HepG2 (cell line): ENCODE measurements around the gene ATG13. TPM values are rescaled to one million over a fixed set of nuclear protein-coding genes. Genes with fewer than 3 reads are reported as not detected.

Experiments used
- AGO2 ChIP-seq: fragments of 200-400 bp; formaldehyde crosslinking; optimal IDR thresholded peaks from 2 replicates; pipeline ENCODE3; 2017; ENCODE audit warnings: mild to moderate bottlenecking, low read depth, low read length, moderate library complexity
- CREB1 ChIP-seq, 2 experiments: fragments of 450-650 bp in 1 of 2; IDR thresholded peaks; 2 replicates each; pipeline ENCODE4 v1.6.1; 2016 to 2017; ENCODE audit warnings: control low read depth in 1 of 2, mild to moderate bottlenecking in 1 of 2, missing compliant biosample characterization in 1 of 2, missing genetic modification characterization in 1 of 2
- CREBL2 ChIP-seq: sonication (generic); formaldehyde crosslinking; IDR thresholded peaks from 2 replicates; pipeline ENCODE4 v1.8.1; 2023; ENCODE audit warnings: missing genetic modification reagents, mild to moderate bottlenecking, borderline replicate concordance
- DRAP1 ChIP-seq: IDR thresholded peaks from 2 replicates; pipeline ENCODE4 v1.6.1; 2016; ENCODE audit warnings: missing genetic modification reagents, missing compliant biosample characterization
- ELF1 ChIP-seq: sonication (generic); formaldehyde crosslinking; IDR thresholded peaks from 2 replicates; pipeline ENCODE4 v1.4.0; 2020; ENCODE audit warnings: missing genetic modification reagents
- FOXK2 ChIP-seq: fragments of 450-650 bp; IDR thresholded peaks from 2 replicates; pipeline ENCODE4 v1.6.1; 2016
- KDM4B ChIP-seq: sonication (generic); formaldehyde crosslinking; IDR thresholded peaks from 2 replicates; pipeline ENCODE4 v1.4.0; 2020; ENCODE audit warnings: missing genetic modification reagents
- NFATC3 ChIP-seq: sonication (generic); formaldehyde crosslinking; IDR thresholded peaks from 2 replicates; pipeline ENCODE4 v1.5.1; 2020; ENCODE audit warnings: mild to moderate bottlenecking, missing genetic modification reagents
- NFKB2 ChIP-seq: sonication (generic); formaldehyde crosslinking; IDR thresholded peaks from 2 replicates; pipeline ENCODE4 v1.4.0; 2020; ENCODE audit warnings: missing genetic modification reagents, borderline replicate concordance
- NR0B2 ChIP-seq: sonication (generic); formaldehyde crosslinking; IDR thresholded peaks from 2 replicates; pipeline ENCODE4 v1.4.0; 2020; ENCODE audit warnings: mild to moderate bottlenecking, missing genetic modification reagents
- POLR2AphosphoS5 ChIP-seq: IDR thresholded peaks from 2 replicates; pipeline ENCODE4 v1.6.1; 2012; ENCODE audit warnings: low read depth, low read length
- RBM39 ChIP-seq: fragments of 200-400 bp; formaldehyde crosslinking; IDR thresholded peaks from one replicate; pipeline ENCODE4 v1.6.1; 2018; ENCODE audit warnings: antibody characterized with exemption, mild to moderate bottlenecking, low read depth, low read length; ENCODE audit not compliant: poor library complexity, severe bottlenecking
- SRY ChIP-seq: sonication (generic); formaldehyde crosslinking; IDR thresholded peaks from 2 replicates; pipeline ENCODE4 v1.8.0; 2022; ENCODE audit warnings: mild to moderate bottlenecking, missing genetic modification reagents
- U2AF2 ChIP-seq: fragments of 200-400 bp; formaldehyde crosslinking; IDR thresholded peaks from 2 replicates; pipeline ENCODE4 v1.6.1; 2017; ENCODE audit warnings: low read depth, mild to moderate bottlenecking, low read length
- ZBTB38 ChIP-seq: sonication (generic); formaldehyde crosslinking; IDR thresholded peaks from 2 replicates; pipeline ENCODE4 v1.5.1; 2020; ENCODE audit warnings: mild to moderate bottlenecking, missing genetic modification reagents
- ZNF138 ChIP-seq: sonication (generic); formaldehyde crosslinking; IDR thresholded peaks from 2 replicates; pipeline ENCODE4 v1.5.0; 2020; ENCODE audit warnings: mild to moderate bottlenecking, low read depth, missing genetic modification reagents
- ZNF225 ChIP-seq: sonication (generic); formaldehyde crosslinking; IDR thresholded peaks from 2 replicates; pipeline ENCODE4 v1.4.0; 2020; ENCODE audit warnings: mild to moderate bottlenecking, missing genetic modification reagents
- ZNF263 ChIP-seq: sonication (generic); formaldehyde crosslinking; IDR thresholded peaks from 2 replicates; pipeline ENCODE4 v1.4.0; 2020; ENCODE audit warnings: missing genetic modification reagents
- ZNF3 ChIP-seq: IDR thresholded peaks from 2 replicates; pipeline ENCODE4 v1.7.0; 2017; ENCODE audit warnings: inconsistent platforms
- ZNF639 ChIP-seq: conservative IDR thresholded peaks from 2 replicates; pipeline ENCODE4 v1.6.1; 2018; ENCODE audit warnings: missing genetic modification reagents
- polyA plus RNA-seq, 8 experiments: library from polyadenylated mRNA; depleted of rRNA in 3 of 8; stranded (reverse) in 7 of 8; unstranded in 1 of 8; fragments of >200 nt; fragmentation: Illumina TruSeq in 4 of 8; extraction: Trizol in 4 of 8; gene quantifications; 2 replicates each; pipeline versions ENCODE4 v1.2.1 to v1.2.3, GENCODE V29; 2011 to 2016; ENCODE audit warnings: low read depth in 4 of 8, missing spikeins in 1 of 8, mixed read lengths in 1 of 8; ENCODE audit not compliant: insufficient read depth in 1 of 8
- total RNA-seq, 5 experiments: library from RNA; depleted of rRNA; stranded (reverse); fragments of >200 nt; fragmentation: Illumina TruSeq; extraction: Trizol; gene quantifications; 2 replicates each; pipeline ENCODE4 v1.2.3, GENCODE V29; 2016; ENCODE audit warnings: low read depth in 1 of 5
- TF ChIP-seq, protein P1 (sequence below): sonication (generic); formaldehyde crosslinking; IDR thresholded peaks from 2 replicates; pipeline ENCODE4 v1.4.0; 2020; ENCODE audit warnings: missing genetic modification reagents
- TF ChIP-seq, protein P2 (sequence below): sonication (generic); formaldehyde crosslinking; IDR thresholded peaks from 2 replicates; pipeline ENCODE4 v1.5.1; 2020; ENCODE audit warnings: mild to moderate bottlenecking, missing genetic modification reagents, moderate library complexity
- TF ChIP-seq, protein P3 (sequence below): sonication (generic); formaldehyde crosslinking; IDR thresholded peaks from 2 replicates; pipeline ENCODE4 v1.8.1; 2022; ENCODE audit warnings: mild to moderate bottlenecking, missing genetic modification reagents

Gene ATG13
- total and polyA plus RNA-seq, 2 of the 13 experiments (the other 11 are each of a cell fraction or from before 2014, with no cell fraction given) = 55.0 to 77.3 TPM

DNA sequence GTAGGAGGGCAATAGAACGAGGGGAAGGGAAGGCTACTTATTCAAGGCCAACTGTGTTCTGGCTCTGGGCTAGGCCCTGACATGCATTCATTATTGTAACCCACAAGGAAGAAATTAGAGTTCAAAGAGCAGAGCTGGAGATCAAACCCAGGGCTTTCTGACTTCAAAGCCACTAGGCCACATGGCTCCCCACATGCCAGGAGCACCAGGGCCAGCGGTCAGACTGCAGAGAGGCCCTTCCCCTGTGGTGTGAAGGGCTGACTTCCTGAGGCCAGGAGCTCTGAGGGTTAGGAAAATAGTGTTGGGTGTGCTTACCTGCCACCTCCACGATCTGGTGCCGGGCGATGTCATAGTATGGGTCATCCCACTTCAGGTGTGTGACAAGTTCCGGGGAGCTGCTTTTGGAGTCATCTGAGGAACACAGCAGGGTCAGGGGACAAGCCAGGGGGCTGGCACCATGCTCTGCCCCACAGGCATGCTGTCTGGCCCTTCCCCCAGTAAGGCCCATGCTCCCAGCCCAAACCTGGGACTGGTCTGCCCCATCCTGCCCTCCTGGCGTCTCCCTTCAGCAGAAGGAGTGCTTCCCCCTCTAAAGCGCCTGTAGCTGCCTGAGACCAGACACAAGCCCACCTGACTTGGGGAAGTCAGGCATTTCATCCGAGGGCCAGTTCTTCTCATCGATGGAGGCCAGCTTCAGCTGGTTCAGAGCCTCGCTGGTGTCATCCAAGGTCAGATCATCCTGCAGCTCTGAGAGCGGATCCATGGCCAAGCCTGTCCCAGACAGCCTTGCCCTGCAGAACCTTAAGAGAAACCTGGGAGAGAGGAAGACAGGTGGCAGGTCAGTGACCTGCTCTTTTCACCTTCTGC, 78.2 kb downstream of the ATG13 start (continued):
- no peak for TF ChIP-seq NFATC3 (CRISPR knock-in tag)
- no peak; the same call in 1 of the 2 replicates for TF ChIP-seq ZNF639 (CRISPR knock-in tag)
- TF ChIP-seq SRY (CRISPR knock-in tag) = 0 out of 2 replicates have a peak, but pooled peaks have one; percentile 34
- no peak for TF ChIP-seq AGO2
- TF ChIP-seq CREBL2 (CRISPR knock-in tag) = no peak
- TF ChIP-seq FOXK2 = no peak
- TF ChIP-seq, protein P1, sequence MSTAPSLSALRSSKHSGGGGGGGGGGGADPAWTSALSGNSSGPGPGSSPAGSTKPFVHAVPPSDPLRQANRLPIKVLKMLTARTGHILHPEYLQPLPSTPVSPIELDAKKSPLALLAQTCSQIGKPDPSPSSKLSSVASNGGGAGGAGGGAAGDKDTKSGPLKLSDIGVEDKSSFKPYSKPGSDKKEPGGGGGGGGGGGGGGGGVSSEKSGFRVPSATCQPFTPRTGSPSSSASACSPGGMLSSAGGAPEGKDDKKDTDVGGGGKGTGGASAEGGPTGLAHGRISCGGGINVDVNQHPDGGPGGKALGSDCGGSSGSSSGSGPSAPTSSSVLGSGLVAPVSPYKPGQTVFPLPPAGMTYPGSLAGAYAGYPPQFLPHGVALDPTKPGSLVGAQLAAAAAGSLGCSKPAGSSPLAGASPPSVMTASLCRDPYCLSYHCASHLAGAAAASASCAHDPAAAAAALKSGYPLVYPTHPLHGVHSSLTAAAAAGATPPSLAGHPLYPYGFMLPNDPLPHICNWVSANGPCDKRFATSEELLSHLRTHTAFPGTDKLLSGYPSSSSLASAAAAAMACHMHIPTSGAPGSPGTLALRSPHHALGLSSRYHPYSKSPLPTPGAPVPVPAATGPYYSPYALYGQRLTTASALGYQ (CRISPR knock-in tag) = 0 out of 2 replicates have a peak, but pooled peaks have one; percentile 15
- no peak for TF ChIP-seq NR0B2
- TF ChIP-seq, protein P2, sequence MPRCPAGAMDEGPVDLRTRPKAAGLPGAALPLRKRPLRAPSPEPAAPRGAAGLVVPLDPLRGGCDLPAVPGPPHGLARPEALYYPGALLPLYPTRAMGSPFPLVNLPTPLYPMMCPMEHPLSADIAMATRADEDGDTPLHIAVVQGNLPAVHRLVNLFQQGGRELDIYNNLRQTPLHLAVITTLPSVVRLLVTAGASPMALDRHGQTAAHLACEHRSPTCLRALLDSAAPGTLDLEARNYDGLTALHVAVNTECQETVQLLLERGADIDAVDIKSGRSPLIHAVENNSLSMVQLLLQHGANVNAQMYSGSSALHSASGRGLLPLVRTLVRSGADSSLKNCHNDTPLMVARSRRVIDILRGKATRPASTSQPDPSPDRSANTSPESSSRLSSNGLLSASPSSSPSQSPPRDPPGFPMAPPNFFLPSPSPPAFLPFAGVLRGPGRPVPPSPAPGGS = peak; percentile 61; the same call in 1 of the 2 replicates
- no peak for TF ChIP-seq U2AF2
- no peak for TF ChIP-seq KDM4B (CRISPR knock-in tag)
- no peak for TF ChIP-seq ZNF3
- TF ChIP-seq NFKB2 (CRISPR knock-in tag) = peak; percentile 97
- TF ChIP-seq RBM39 = no peak
- TF ChIP-seq, protein P3, sequence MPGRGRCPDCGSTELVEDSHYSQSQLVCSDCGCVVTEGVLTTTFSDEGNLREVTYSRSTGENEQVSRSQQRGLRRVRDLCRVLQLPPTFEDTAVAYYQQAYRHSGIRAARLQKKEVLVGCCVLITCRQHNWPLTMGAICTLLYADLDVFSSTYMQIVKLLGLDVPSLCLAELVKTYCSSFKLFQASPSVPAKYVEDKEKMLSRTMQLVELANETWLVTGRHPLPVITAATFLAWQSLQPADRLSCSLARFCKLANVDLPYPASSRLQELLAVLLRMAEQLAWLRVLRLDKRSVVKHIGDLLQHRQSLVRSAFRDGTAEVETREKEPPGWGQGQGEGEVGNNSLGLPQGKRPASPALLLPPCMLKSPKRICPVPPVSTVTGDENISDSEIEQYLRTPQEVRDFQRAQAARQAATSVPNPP (CRISPR knock-in tag) = no peak
- no peak for TF ChIP-seq ZNF138 (CRISPR knock-in tag)
- TF ChIP-seq DRAP1 (CRISPR knock-in tag) = no peak; the same call in 1 of the 2 replicates
- TF ChIP-seq ZNF263 = peak; percentile 79
- TF ChIP-seq ZBTB38 (CRISPR knock-in tag) = peak; percentile 57; the same call in 1 of the 2 replicates
- no peak for TF ChIP-seq ELF1
- TF ChIP-seq POLR2AphosphoS5 = no peak; the same call in 1 of the 2 replicates
- TF ChIP-seq CREB1 (IDR thresholded peaks at IDR 0.05) = no peak
- TF ChIP-seq CREB1 (CRISPR knock-in tag; IDR thresholded peaks at IDR 0.05) = no peak
- peak; percentile 75; the same call in 1 of the 2 replicates for TF ChIP-seq ZNF225 (CRISPR knock-in tag)
